Glutamatergic neuron (in vitro differentiated cells): ENCODE results near the gene FGFRL1. TPM values are rescaled to one million over a fixed set of nuclear protein-coding genes. Genes with fewer than 3 reads are reported as not detected.

ENCODE experiments used
- DNase-seq: peaks from one replicate; pipeline ENCODE4 v3.0.0; 2022
- H3K27ac Mint-ChIP-seq: one replicate; pipeline ENCODE4 v1.8.0; 2020; ENCODE audit warnings: mild to moderate bottlenecking, mixed read lengths, inconsistent platforms; ENCODE audit not compliant: unreplicated experiment
- H3K27me3 Mint-ChIP-seq: one replicate; pipeline ENCODE4 v1.8.0; 2020; ENCODE audit warnings: mild to moderate bottlenecking, moderate library complexity, mixed read lengths, inconsistent platforms; ENCODE audit not compliant: unreplicated experiment
- H3K36me3 Mint-ChIP-seq: one replicate; pipeline ENCODE4 v1.8.0; 2020; ENCODE audit warnings: mild to moderate bottlenecking, mixed read lengths, inconsistent platforms; ENCODE audit not compliant: unreplicated experiment
- H3K4me1 Mint-ChIP-seq: one replicate; pipeline ENCODE4 v1.8.0; 2020; ENCODE audit warnings: mild to moderate bottlenecking, low read depth, mixed read lengths, inconsistent platforms; ENCODE audit not compliant: unreplicated experiment
- H3K4me3 Mint-ChIP-seq: one replicate; pipeline ENCODE4 v1.8.0; 2020; ENCODE audit warnings: mild to moderate bottlenecking, mixed read lengths, inconsistent platforms; ENCODE audit not compliant: unreplicated experiment
- H3K9me3 Mint-ChIP-seq: one replicate; pipeline ENCODE4 v1.8.0; 2020; ENCODE audit warnings: mild to moderate bottlenecking, moderate library complexity, mixed read lengths, inconsistent platforms; ENCODE audit not compliant: unreplicated experiment
- CTCF ChIP-seq: fragments of 200-600 bp; sonication (generic); IDR thresholded peaks from one replicate; pipeline ENCODE4 v1.5.0; 2021; ENCODE audit not compliant: partially characterized antibody, unreplicated experiment
- total RNA-seq: library from RNA; stranded (reverse); fragmentation: NEBNext Ultra II Directional; extraction: Animal tissue kit (Norgen Biotek cat#: 25700); gene quantifications from one replicate; pipeline ENCODE4 v1.2.1, GENCODE V29; 2021; ENCODE audit not compliant: unreplicated experiment

FGFRL1 gene
- total RNA-seq, 1 donor from 2014 or later, result 20.9 TPM

GRCh38 chr4:1008840-1009541, 2.4 kb upstream of the FGFRL1 start:
- H3K9me3 Mint-ChIP-seq, result peaks cover 8% of the 10 kb centered on the region
- H3K27me3 Mint-ChIP-seq, result peaks cover 11% of the 10 kb centered on the region
- no peak for DNase-seq
- peaks cover 5% of the 10 kb centered on the region for H3K36me3 Mint-ChIP-seq
- TF ChIP-seq CTCF, result no peak
- peaks cover 3% of the 10 kb centered on the region for H3K4me1 Mint-ChIP-seq
- H3K27ac Mint-ChIP-seq, result no peak overlapping the region
- H3K4me3 Mint-ChIP-seq, result peak overlapping the region; percentile 75

GRCh38 chr4:1009542-1010394, 1.7 kb upstream of the FGFRL1 start:
- DNase-seq, result peak; percentile 75
- peak; percentile 56 for TF ChIP-seq CTCF
- Mint-ChIP-seq H3K27ac (no peak overlapping the region), H3K4me3 (peak overlapping the region; percentile 38), H3K27me3 (peaks cover 12% of the 10 kb centered on the region), H3K4me1 (peaks cover 3% of the 10 kb centered on the region), H3K9me3 (peaks cover 8% of the 10 kb centered on the region), H3K36me3 (peaks cover 5% of the 10 kb centered on the region)

GRCh38 chr4:1010395-1011021, 918 bp upstream of the FGFRL1 start:
- peak overlapping the region; percentile 68 for H3K4me3 Mint-ChIP-seq
- peaks cover 3% of the 10 kb centered on the region for H3K4me1 Mint-ChIP-seq
- peaks cover 5% of the 10 kb centered on the region for H3K36me3 Mint-ChIP-seq
- H3K9me3 Mint-ChIP-seq, result peaks cover 8% of the 10 kb centered on the region
- H3K27ac Mint-ChIP-seq, result no peak overlapping the region
- peak; percentile 54 for DNase-seq
- TF ChIP-seq CTCF, result no peak
- peaks cover 12% of the 10 kb centered on the region for H3K27me3 Mint-ChIP-seq

GRCh38 chr4:1011666-1012033, 224 bp downstream of the FGFRL1 start:
- Mint-ChIP-seq H3K9me3 (peaks cover 5% of the 10 kb centered on the region), H3K4me3 (no peak overlapping the region), H3K4me1 (peaks cover 3% of the 10 kb centered on the region), H3K27ac (no peak overlapping the region), H3K36me3 (peaks cover 5% of the 10 kb centered on the region), H3K27me3 (peaks cover 12% of the 10 kb centered on the region)
- no peak for DNase-seq
- TF ChIP-seq CTCF, result no peak
